Activated effector memory CD4-positive, alpha-beta T cell treated with Interleukin-2 at 50 U/mL for 16 hours (primary cell): ENCODE results near the gene USE1.

Experiments
- DNase-seq: peaks from one replicate; pipeline ENCODE4 v3.0.0-alpha.2; 2020

Gene USE1

GRCh38 chr19:17205237-17206140 is 9.7 kb upstream of the USE1 start:
- peak; percentile 52 for DNase-seq

- no peak for DNase-seq
These were observed 8.2 kb upstream of the USE1 start for GRCh38 chr19:17206736-17207581.

- no peak for DNase-seq
These were observed 5.8 kb upstream of the USE1 start for GRCh38 chr19:17209126-17210036.

GRCh38 chr19:17210296-17210695 is 4.9 kb upstream of the USE1 start:
- no peak for DNase-seq

GRCh38 chr19:17211547-17212446 is 3.4 kb upstream of the USE1 start:
- DNase-seq = no peak

GRCh38 chr19:17213334-17213733 is 1.8 kb upstream of the USE1 start:
- no peak for DNase-seq

GRCh38 chr19:17214508-17215126 is 540 bp upstream of the USE1 start:
- DNase-seq = no peak

GRCh38 chr19:17216058-17216670 is 1.0 kb downstream of the USE1 start:
- DNase-seq = no peak

GRCh38 chr19:17219286-17219685 is 4.1 kb downstream of the USE1 start:
- DNase-seq = no peak

- DNase-seq = no peak
These were observed 5.1 kb downstream of the USE1 start for GRCh38 chr19:17220207-17220758.

- DNase-seq = no peak
These were observed 9.9 kb downstream of the USE1 start for GRCh38 chr19:17225053-17225452.

GRCh38 chr19:17226002-17226933 is 11.1 kb downstream of the USE1 start, which contains the start of gene OCEL1:
Gene OCEL1, plus strand, starts transcription at chr19:17226226. Its CDS starts 22 bp downstream, at chr19:17226248.
- peak; percentile 93 for DNase-seq

GRCh38 chr19:17227798-17228367 is 12.7 kb downstream of the USE1 start:
- no peak for DNase-seq

- no peak for DNase-seq
These were observed 14.7 kb downstream of the USE1 start for GRCh38 chr19:17229890-17230289.

- DNase-seq = no peak
These were observed 17.1 kb downstream of the USE1 start for GRCh38 chr19:17232258-17232657.

- DNase-seq = peak; percentile 52
These were observed 19.7 kb downstream of the USE1 start for GRCh38 chr19:17234911-17235299.

GRCh38 chr19:17235300-17235970 is 20.3 kb downstream of the USE1 start:
- DNase-seq = peak; percentile 71
